Measurements from ENCODE around the gene MARCKS.
"Not testable (repeated sequence)": the region's sequence is repeated elsewhere in the genome, so short reads cannot be mapped to it uniquely, and the experiment has no call there.

Gene MARCKS

GRCh38 chr6:113888493-113888892 is 31.3 kb downstream of the MARCKS start:
- no peak for DNase-seq

- no peak for DNase-seq
These were observed 31.9 kb downstream of the MARCKS start for GRCh38 chr6:113888956-113889630.

GRCh38 chr6:113893451-113893850 is 36.3 kb downstream of the MARCKS start:
- DNase-seq = no peak

GRCh38 chr6:113893866-113894265 is 36.7 kb downstream of the MARCKS start:
- DNase-seq = no peak

GRCh38 chr6:113894712-113895674 is 37.8 kb downstream of the MARCKS start:
- no peak for DNase-seq

GRCh38 chr6:113901482-113901881 is 44.3 kb downstream of the MARCKS start:
- DNase-seq = no peak

- no peak for DNase-seq
These were observed 46.7 kb downstream of the MARCKS start for GRCh38 chr6:113903666-113904330.

- DNase-seq = no peak
These were observed 50.1 kb downstream of the MARCKS start for GRCh38 chr6:113907102-113907815.

- DNase-seq = no peak
These were observed 51.7 kb downstream of the MARCKS start for GRCh38 chr6:113908801-113909200.

GRCh38 chr6:113909224-113909856 is 52.2 kb downstream of the MARCKS start:
- peak; percentile 70 for DNase-seq

GRCh38 chr6:113910285-113910684 is 53.1 kb downstream of the MARCKS start:
- DNase-seq = not testable (repeated sequence)

Measured in NCI-H2171 treated with DMSO at 0.1 percent for 48 hours (cell line).